HFFc6 (cell line): ENCODE data around the gene NRGN. TPM values are rescaled to one million over a fixed set of nuclear protein-coding genes. Genes with fewer than 3 reads are reported as not detected.

ENCODE experiments used
- DNase-seq: peaks from one replicate; pipeline ENCODE4 v3.0.0-alpha.2; 2018
- H3K27ac Mint-ChIP-seq: 2 replicates; pipeline ENCODE4 v1.8.0; 2020; ENCODE audit warnings: mild to moderate bottlenecking, mixed read lengths
- H3K27me3 Mint-ChIP-seq: 2 replicates; pipeline ENCODE4 v1.8.0; 2021; ENCODE audit warnings: mild to moderate bottlenecking, moderate library complexity, mixed read lengths; ENCODE audit not compliant: insufficient read depth
- H3K36me3 Mint-ChIP-seq: 2 replicates; pipeline ENCODE4 v1.8.0; 2021; ENCODE audit warnings: low read depth, mixed read lengths
- H3K4me1 Mint-ChIP-seq: 2 replicates; pipeline ENCODE4 v1.8.0; 2020; ENCODE audit warnings: low read depth, mixed read lengths
- H3K4me3 Mint-ChIP-seq: 2 replicates; pipeline ENCODE4 v1.8.0; 2020; ENCODE audit warnings: mild to moderate bottlenecking, moderate library complexity, mixed read lengths
- H3K9me3 Mint-ChIP-seq: 2 replicates; pipeline ENCODE4 v1.8.0; 2020; ENCODE audit warnings: mild to moderate bottlenecking, mixed read lengths
- CTCF ChIP-seq: fragments of 200-600 bp; sonication (generic); IDR thresholded peaks from 2 replicates; pipeline ENCODE4 v1.5.0; 2021; ENCODE audit warnings: antibody characterized with exemption, mild to moderate bottlenecking
- total RNA-seq, 6 experiments: library from RNA; stranded (reverse); fragmentation: NEBNext Ultra II Directional; extraction: Animal tissue kit (Norgen Biotek cat#: 25700); gene quantifications; 2 replicates in 1 of 6; 3 replicates in 5 of 6; pipeline ENCODE4 v1.2.3, GENCODE V29; 2021

The NRGN gene
- total RNA-seq, 6 experiments from 2014 or later, result 3.8 to 6.5 (median 5.4) TPM

GRCh38 chr11:124728134-124728533 is 11.6 kb upstream of the NRGN start:
- no peak for DNase-seq
- Mint-ChIP-seq H3K4me1 (peaks cover 16% of the 10 kb centered on the region), H3K9me3 (no peaks in the 10 kb centered on the region), H3K36me3 (no peaks in the 10 kb centered on the region), H3K27me3 (peaks cover 33% of the 10 kb centered on the region), H3K27ac (no peak overlapping the region), H3K4me3 (no peak overlapping the region)
- TF ChIP-seq CTCF, result no peak

GRCh38 chr11:124729571-124729970 is 10.2 kb upstream of the NRGN start:
- peaks cover 23% of the 10 kb centered on the region for H3K27me3 Mint-ChIP-seq
- no peak overlapping the region for H3K27ac Mint-ChIP-seq
- peaks cover 16% of the 10 kb centered on the region for H3K4me1 Mint-ChIP-seq

DNA sequence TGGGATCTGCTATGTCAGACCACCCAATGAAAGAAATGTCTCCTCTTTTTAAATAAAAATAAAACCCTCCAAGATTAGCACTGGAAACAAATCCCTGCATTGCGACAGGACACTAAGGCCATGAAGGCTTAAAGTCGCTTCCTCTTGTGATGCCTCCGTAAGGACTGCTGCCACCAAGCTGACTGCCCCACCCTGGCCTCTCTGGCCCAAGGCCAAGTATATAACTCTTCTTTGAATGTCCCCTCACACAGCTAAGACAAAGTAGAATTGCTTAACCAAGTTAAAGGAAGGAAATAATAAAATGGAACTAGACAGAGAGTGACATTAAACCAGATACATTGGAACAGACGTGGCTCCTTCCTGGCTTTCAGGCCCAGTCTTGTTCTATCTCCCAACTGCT is 7.5 kb upstream of the NRGN start:
- TF ChIP-seq CTCF, result no peak
- H3K36me3 Mint-ChIP-seq, result no peaks in the 10 kb centered on the region
- no peaks in the 10 kb centered on the region for H3K9me3 Mint-ChIP-seq
- H3K4me1 Mint-ChIP-seq, result no peaks in the 10 kb centered on the region
- H3K4me3 Mint-ChIP-seq, result no peak overlapping the region
- no peak for DNase-seq
- H3K27me3 Mint-ChIP-seq, result peaks cover 39% of the 10 kb centered on the region
- no peak overlapping the region for H3K27ac Mint-ChIP-seq

More at GRCh38 chr11:124729571-124729970, 10.2 kb upstream of the NRGN start:
- H3K9me3 Mint-ChIP-seq, result no peaks in the 10 kb centered on the region
- TF ChIP-seq CTCF, result no peak
- H3K36me3 Mint-ChIP-seq, result no peaks in the 10 kb centered on the region
- no peak for DNase-seq
- H3K4me3 Mint-ChIP-seq, result no peak overlapping the region

- no peak for DNase-seq
- no peaks in the 10 kb centered on the region for H3K9me3 Mint-ChIP-seq
- TF ChIP-seq CTCF, result no peak
- peaks cover 32% of the 10 kb centered on the region for H3K27me3 Mint-ChIP-seq
- H3K36me3 Mint-ChIP-seq, result no peaks in the 10 kb centered on the region
- H3K4me1 Mint-ChIP-seq, result peaks cover 19% of the 10 kb centered on the region
- H3K4me3 Mint-ChIP-seq, result no peak overlapping the region
- H3K27ac Mint-ChIP-seq, result no peak overlapping the region
Measured at GRCh38 chr11:124736736-124737135, 3.0 kb upstream of the NRGN start.

DNA sequence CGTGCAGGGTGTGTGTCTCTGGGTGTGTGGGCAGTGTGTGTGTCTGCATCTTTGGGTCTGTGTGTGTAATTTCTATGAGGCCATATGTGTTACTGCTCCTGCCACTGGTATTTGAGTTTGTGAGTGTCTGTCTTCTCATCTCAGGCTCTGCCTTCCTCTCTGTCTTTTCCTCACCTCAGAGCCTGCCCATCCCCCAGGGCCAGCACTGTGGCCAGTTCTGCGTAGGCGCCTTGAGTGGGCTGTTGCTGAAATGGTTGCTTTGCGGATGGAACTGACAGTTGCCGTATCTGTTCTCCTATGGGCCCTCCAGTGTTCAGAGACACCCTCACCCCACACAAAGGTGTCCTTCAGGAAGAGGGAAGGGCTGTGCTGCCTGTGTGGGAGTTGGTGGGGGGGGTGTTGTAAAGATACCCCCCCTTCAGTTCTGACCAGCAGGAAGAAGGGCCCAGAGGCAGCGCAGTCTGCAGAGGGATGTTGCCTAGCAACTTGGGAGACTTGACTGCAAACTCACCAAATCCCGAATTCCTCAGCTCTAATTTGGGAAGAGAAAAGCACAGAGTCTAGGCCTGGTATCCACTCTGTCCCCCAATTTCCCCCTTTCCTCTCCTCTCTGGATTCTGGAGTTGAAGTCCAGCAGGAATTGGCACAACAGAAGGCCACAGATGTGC is 2.0 kb upstream of the NRGN start:
- Mint-ChIP-seq H3K9me3 (no peaks in the 10 kb centered on the region), H3K4me3 (no peak overlapping the region), H3K27me3 (peaks cover 29% of the 10 kb centered on the region), H3K36me3 (no peaks in the 10 kb centered on the region), H3K27ac (no peak overlapping the region), H3K4me1 (peaks cover 19% of the 10 kb centered on the region)
- TF ChIP-seq CTCF, result no peak
- DNase-seq, result no peak
